ENCODE results near the gene EDN2.

The EDN2 gene

DNA sequence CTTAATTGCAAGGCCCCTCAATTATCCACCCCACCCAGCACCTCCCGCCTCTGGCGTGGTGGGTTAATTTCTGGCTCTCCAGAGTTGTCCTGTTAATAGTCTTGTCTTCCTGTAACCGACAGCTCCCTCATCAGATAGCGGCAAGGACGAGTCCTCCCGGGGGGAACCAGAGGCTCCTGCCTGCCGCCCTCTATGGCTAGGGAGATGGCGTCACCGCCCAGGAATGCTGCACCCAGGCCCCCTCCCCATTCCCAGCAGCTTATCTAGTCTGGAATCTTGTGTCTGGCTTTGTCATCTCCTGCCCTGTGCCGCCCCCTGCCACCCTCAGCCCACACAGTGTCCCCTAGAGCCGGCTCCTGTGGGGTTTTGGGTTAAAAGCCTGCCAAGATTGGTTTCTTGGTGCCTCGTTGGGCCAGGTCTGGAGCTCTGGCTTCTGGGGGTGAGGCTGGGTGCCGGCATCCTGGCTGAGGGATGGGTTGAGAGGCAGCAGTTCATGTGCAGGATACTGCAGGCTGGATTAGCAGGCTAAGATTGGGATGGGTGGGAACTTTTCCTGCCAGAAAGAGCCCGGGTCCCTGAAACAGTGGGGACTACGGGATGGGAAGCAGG is 48.8 kb downstream of the EDN2 start (continued):
- TF ChIP-seq, protein P1, sequence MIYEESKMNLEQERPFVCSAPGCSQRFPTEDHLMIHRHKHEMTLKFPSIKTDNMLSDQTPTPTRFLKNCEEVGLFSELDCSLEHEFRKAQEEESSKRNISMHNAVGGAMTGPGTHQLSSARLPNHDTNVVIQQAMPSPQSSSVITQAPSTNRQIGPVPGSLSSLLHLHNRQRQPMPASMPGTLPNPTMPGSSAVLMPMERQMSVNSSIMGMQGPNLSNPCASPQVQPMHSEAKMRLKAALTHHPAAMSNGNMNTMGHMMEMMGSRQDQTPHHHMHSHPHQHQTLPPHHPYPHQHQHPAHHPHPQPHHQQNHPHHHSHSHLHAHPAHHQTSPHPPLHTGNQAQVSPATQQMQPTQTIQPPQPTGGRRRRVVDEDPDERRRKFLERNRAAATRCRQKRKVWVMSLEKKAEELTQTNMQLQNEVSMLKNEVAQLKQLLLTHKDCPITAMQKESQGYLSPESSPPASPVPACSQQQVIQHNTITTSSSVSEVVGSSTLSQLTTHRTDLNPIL (CRISPR knock-in tag; IDR thresholded peaks at IDR 0.05; ENCODE audit: low read depth): peak; percentile 70; the same call in 1 of the 2 replicates
- TF ChIP-seq ZNF8 (CRISPR knock-in tag; IDR thresholded peaks at IDR 0.05) (0 out of 2 replicates have a peak, but pooled peaks have one; percentile 6), CSDC2 (CRISPR knock-in tag; IDR thresholded peaks at IDR 0.05) (0 out of 2 replicates have a peak, but pooled peaks have one; percentile 25), ZFP3 (CRISPR knock-in tag; IDR thresholded peaks at IDR 0.05) (no peak), TCF4 (CRISPR knock-in tag; IDR thresholded peaks at IDR 0.05; ENCODE audit: borderline replicate concordance) (no peak; the same call in 1 of the 2 replicates), ZNF70 (CRISPR knock-in tag; IDR thresholded peaks at IDR 0.05) (no peak), BACH2 (CRISPR knock-in tag; IDR thresholded peaks at IDR 0.05; ENCODE audit: borderline replicate concordance) (no peak), GLIS3 (CRISPR knock-in tag; IDR thresholded peaks at IDR 0.05) (0 out of 2 replicates have a peak, but pooled peaks have one; percentile 48)

DNA sequence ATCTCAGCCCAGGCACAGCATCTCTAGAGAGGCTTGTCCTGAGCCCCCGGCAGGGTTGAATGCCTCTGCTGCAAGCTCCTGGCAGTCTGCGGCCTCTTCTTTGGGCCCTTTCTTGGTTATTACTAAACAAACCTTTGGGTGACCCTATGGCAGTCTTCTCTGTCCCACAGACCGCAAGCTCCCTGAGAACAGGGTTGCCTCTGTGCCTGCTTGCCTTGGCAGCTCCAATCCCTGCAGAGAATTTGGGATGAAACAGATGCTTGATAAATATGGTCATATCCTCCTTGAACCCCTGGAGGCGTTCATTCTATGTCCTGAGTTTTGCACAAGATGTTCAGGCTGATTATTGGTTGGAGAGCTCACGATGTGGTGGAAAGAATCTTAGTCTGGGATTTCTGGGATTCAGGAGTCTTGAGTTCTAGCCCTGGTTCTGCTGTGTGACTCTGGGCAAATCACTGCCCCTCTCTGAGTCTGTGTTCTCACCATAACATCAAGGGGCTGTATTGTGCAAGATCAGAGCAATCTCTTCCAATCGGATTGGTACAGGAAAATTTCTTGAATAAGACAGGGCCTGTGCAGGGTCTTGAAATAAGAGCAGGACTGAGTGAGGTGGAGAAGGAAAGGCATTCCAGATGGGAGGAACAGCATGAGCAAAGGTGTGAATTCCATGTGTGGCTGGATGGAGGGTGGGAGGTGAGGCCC is 49.6 kb downstream of the EDN2 start:
- no peak for ATAC-seq
- TF ChIP-seq ARNTL (CRISPR knock-in tag; IDR thresholded peaks at IDR 0.05; ENCODE audit: borderline replicate concordance, low read depth): no peak
- TF ChIP-seq GLIS3 (CRISPR knock-in tag; IDR thresholded peaks at IDR 0.05): no peak
- TF ChIP-seq, protein P2, sequence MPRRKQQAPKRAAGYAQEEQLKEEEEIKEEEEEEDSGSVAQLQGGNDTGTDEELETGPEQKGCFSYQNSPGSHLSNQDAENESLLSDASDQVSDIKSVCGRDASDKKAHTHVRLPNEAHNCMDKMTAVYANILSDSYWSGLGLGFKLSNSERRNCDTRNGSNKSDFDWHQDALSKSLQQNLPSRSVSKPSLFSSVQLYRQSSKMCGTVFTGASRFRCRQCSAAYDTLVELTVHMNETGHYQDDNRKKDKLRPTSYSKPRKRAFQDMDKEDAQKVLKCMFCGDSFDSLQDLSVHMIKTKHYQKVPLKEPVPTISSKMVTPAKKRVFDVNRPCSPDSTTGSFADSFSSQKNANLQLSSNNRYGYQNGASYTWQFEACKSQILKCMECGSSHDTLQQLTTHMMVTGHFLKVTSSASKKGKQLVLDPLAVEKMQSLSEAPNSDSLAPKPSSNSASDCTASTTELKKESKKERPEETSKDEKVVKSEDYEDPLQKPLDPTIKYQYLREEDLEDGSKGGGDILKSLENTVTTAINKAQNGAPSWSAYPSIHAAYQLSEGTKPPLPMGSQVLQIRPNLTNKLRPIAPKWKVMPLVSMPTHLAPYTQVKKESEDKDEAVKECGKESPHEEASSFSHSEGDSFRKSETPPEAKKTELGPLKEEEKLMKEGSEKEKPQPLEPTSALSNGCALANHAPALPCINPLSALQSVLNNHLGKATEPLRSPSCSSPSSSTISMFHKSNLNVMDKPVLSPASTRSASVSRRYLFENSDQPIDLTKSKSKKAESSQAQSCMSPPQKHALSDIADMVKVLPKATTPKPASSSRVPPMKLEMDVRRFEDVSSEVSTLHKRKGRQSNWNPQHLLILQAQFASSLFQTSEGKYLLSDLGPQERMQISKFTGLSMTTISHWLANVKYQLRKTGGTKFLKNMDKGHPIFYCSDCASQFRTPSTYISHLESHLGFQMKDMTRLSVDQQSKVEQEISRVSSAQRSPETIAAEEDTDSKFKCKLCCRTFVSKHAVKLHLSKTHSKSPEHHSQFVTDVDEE (CRISPR knock-in tag; IDR thresholded peaks at IDR 0.05): no peak

DNA sequence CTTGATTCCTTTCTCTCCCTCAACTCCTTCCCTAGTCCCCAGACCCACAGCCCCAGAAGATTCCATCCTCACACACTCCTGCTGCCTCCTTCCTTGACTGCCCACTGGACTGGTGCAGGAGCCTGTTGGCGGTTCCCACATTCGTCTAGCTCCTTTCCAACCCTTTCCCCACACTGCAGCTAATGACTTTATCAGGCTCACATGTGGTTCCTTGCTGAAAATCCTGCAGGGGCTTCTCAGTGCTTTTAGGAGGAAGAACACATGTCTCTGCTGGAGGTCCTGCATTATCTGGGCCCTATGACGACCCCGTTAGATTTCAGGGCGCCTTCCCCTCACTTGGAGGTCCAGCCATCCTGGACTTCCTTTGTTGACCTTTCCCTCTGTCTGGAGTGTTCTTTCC is 50.2 kb downstream of the EDN2 start:
- ATAC-seq: no peak
- TF ChIP-seq, protein P2 (CRISPR knock-in tag; IDR thresholded peaks at IDR 0.05): no peak
- TF ChIP-seq ZFP3 (CRISPR knock-in tag; IDR thresholded peaks at IDR 0.05) (no peak), BACH2 (CRISPR knock-in tag; IDR thresholded peaks at IDR 0.05; ENCODE audit: borderline replicate concordance) (no peak)

DNA sequence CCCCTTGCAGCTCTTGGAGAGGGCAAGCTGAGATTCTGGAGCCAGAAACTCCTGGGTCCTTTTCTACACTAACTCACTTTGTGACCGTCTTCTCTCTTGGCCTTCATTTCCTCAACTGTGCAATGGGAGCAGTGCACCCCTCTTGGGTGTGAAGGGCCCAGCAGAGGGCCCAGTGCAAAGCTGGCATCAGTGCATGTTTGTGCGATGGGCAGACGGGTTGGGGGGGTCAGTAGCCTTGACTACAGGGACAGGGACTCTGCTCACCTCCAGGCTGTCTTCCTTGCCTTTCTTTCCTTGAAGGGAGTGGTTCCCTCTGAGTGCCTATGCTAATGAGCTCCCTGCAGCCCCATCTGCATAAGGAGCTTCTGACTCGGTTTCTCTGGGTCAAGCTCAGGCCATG is 51.0 kb downstream of the EDN2 start:
- TF ChIP-seq, protein P3, sequence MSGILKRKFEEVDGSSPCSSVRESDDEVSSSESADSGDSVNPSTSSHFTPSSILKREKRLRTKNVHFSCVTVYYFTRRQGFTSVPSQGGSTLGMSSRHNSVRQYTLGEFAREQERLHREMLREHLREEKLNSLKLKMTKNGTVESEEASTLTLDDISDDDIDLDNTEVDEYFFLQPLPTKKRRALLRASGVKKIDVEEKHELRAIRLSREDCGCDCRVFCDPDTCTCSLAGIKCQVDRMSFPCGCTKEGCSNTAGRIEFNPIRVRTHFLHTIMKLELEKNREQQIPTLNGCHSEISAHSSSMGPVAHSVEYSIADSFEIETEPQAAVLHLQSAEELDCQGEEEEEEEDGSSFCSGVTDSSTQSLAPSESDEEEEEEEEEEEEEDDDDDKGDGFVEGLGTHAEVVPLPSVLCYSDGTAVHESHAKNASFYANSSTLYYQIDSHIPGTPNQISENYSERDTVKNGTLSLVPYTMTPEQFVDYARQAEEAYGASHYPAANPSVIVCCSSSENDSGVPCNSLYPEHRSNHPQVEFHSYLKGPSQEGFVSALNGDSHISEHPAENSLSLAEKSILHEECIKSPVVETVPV (CRISPR knock-in tag; IDR thresholded peaks at IDR 0.05): no peak
- TF ChIP-seq ESRRG (CRISPR knock-in tag; IDR thresholded peaks at IDR 0.05): no peak
- TF ChIP-seq, protein P1 (CRISPR knock-in tag; IDR thresholded peaks at IDR 0.05; ENCODE audit: low read depth): no peak
- ATAC-seq: no peak

All from SK-N-SH treated with all-trans-retinoic acid at 6 μM for 48 hours (cell line).